ENCODE results near the gene HOXC10.

GRCh38 chr12:53969588-53970259 lies 15.2 kb upstream of the HOXC10 start:
- TF ChIP-seq, protein P1, sequence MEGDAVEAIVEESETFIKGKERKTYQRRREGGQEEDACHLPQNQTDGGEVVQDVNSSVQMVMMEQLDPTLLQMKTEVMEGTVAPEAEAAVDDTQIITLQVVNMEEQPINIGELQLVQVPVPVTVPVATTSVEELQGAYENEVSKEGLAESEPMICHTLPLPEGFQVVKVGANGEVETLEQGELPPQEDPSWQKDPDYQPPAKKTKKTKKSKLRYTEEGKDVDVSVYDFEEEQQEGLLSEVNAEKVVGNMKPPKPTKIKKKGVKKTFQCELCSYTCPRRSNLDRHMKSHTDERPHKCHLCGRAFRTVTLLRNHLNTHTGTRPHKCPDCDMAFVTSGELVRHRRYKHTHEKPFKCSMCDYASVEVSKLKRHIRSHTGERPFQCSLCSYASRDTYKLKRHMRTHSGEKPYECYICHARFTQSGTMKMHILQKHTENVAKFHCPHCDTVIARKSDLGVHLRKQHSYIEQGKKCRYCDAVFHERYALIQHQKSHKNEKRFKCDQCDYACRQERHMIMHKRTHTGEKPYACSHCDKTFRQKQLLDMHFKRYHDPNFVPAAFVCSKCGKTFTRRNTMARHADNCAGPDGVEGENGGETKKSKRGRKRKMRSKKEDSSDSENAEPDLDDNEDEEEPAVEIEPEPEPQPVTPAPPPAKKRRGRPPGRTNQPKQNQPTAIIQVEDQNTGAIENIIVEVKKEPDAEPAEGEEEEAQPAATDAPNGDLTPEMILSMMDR (IDR thresholded peaks at IDR 0.05), result no peak
- no peak for TF ChIP-seq POLR2AphosphoS5 (IDR thresholded peaks at IDR 0.05)
- no peak for TF ChIP-seq POLR2A (IDR thresholded peaks at IDR 0.05)
- TF ChIP-seq EP300 (IDR thresholded peaks at IDR 0.05), result no peak
